Body of pancreas (tissue), 4 donors: ENCODE results near the gene LMO7.

ENCODE experiments used
- CTCF ChIP-seq, 7 experiments: fragments of 450-650 bp in 4 of 7; fragments of 200-600 bp in 3 of 7; sonication (generic) in 3 of 7; IDR thresholded peaks; one replicate each; pipeline ENCODE4 v1.5.1; 2016 to 2019; ENCODE audit warnings: antibody characterized with exemption in 7 of 7
- POLR2A ChIP-seq, 3 donors: fragments of 450-650 bp; IDR thresholded peaks; one replicate each; pipeline ENCODE4 v1.6.1; 2016; ENCODE audit warnings: antibody characterized with exemption in 3 of 3, mild to moderate bottlenecking in 2 of 3

- TF ChIP-seq POLR2A (IDR thresholded peaks at IDR 0.05) (no peak), CTCF (IDR thresholded peaks at IDR 0.05) (no peak)
Observed at GRCh38 chr13:75829830-75830229, 193.7 kb downstream of the LMO7 start.
